Parathyroid adenoma (tissue), 2 donors: ENCODE measurements around the gene CAMKMT.

Experiments used
- H2AFZ ChIP-seq: fragments of 300-600 bp; sonication (generic); one replicate; pipeline ENCODE4 v1.7.0; 2017; ENCODE audit warnings: antibody characterized with exemption, mild to moderate bottlenecking
- H3K27ac ChIP-seq: fragments of 300-600 bp; sonication (generic); one replicate; pipeline ENCODE4 v1.7.0; 2017
- H3K27me3 ChIP-seq: fragments of 300-600 bp; sonication (generic); one replicate; pipeline ENCODE4 v1.7.0; 2017; ENCODE audit warnings: low read length; ENCODE audit not compliant: control insufficient read depth, insufficient read depth
- H3K36me3 ChIP-seq: fragments of 300-600 bp; sonication (generic); one replicate; pipeline ENCODE4 v1.7.0; 2017; ENCODE audit warnings: low read length; ENCODE audit not compliant: control insufficient read depth, insufficient read depth
- H3K4me1 ChIP-seq: fragments of 300-600 bp; sonication (generic); one replicate; pipeline ENCODE4 v1.7.0; 2017; ENCODE audit warnings: control low read depth
- H3K4me2 ChIP-seq: fragments of 300-600 bp; sonication (generic); one replicate; pipeline ENCODE4 v1.7.0; 2017; ENCODE audit warnings: low read length
- H3K4me3 ChIP-seq: fragments of 300-600 bp; sonication (generic); one replicate; pipeline ENCODE4 v1.7.0; 2017; ENCODE audit warnings: low read depth, low read length
- H3K79me2 ChIP-seq: fragments of 300-600 bp; sonication (generic); one replicate; pipeline ENCODE4 v1.7.0; 2017; ENCODE audit warnings: control low read depth
- H3K9ac ChIP-seq: fragments of 300-600 bp; sonication (generic); one replicate; pipeline ENCODE4 v1.7.0; 2017; ENCODE audit warnings: mild to moderate bottlenecking
- H3K9me3 ChIP-seq: fragments of 300-600 bp; sonication (generic); one replicate; pipeline ENCODE4 v1.7.0; 2017; ENCODE audit warnings: low read length; ENCODE audit not compliant: control insufficient read depth
- TF ChIP-seq, protein P1 (sequence below): fragments of 300-600 bp; sonication (generic); IDR thresholded peaks from one replicate; pipeline ENCODE4 v1.7.0; 2017; ENCODE audit warnings: antibody characterized with exemption, mild to moderate bottlenecking
- donor health status: primary hyperparathyroidism.

CAMKMT gene

GRCh38 chr2:44442019-44442418 is 80.3 kb downstream of the CAMKMT start:
- Histone ChIP-seq H3K36me3 (no peaks in the 10 kb centered on the region), H2AFZ (no peak overlapping the region), H3K9me3 (no peaks in the 10 kb centered on the region), H3K9ac (no peak overlapping the region), H3K79me2 (no peaks in the 10 kb centered on the region), H3K4me3 (no peak overlapping the region), H3K27me3 (no peaks in the 10 kb centered on the region), H3K4me1 (no peaks in the 10 kb centered on the region), H3K4me2 (no peak overlapping the region), H3K27ac (no peak overlapping the region)
- TF ChIP-seq, protein P1, sequence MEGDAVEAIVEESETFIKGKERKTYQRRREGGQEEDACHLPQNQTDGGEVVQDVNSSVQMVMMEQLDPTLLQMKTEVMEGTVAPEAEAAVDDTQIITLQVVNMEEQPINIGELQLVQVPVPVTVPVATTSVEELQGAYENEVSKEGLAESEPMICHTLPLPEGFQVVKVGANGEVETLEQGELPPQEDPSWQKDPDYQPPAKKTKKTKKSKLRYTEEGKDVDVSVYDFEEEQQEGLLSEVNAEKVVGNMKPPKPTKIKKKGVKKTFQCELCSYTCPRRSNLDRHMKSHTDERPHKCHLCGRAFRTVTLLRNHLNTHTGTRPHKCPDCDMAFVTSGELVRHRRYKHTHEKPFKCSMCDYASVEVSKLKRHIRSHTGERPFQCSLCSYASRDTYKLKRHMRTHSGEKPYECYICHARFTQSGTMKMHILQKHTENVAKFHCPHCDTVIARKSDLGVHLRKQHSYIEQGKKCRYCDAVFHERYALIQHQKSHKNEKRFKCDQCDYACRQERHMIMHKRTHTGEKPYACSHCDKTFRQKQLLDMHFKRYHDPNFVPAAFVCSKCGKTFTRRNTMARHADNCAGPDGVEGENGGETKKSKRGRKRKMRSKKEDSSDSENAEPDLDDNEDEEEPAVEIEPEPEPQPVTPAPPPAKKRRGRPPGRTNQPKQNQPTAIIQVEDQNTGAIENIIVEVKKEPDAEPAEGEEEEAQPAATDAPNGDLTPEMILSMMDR = no peak

GRCh38 chr2:44443517-44443916 is 81.8 kb downstream of the CAMKMT start:
- Histone ChIP-seq H3K9me3 (no peaks in the 10 kb centered on the region), H3K79me2 (no peaks in the 10 kb centered on the region), H3K36me3 (no peaks in the 10 kb centered on the region), H3K27me3 (no peaks in the 10 kb centered on the region), H3K9ac (no peak overlapping the region), H3K4me2 (no peak overlapping the region), H3K4me1 (no peaks in the 10 kb centered on the region), H3K4me3 (no peak overlapping the region), H2AFZ (no peak overlapping the region), H3K27ac (no peak overlapping the region)
- TF ChIP-seq, protein P1 = no peak

GRCh38 chr2:44444881-44445280 is 83.1 kb downstream of the CAMKMT start:
- TF ChIP-seq, protein P1 = no peak
- Histone ChIP-seq H3K27me3 (no peaks in the 10 kb centered on the region), H3K79me2 (no peaks in the 10 kb centered on the region), H3K4me3 (no peak overlapping the region), H3K9ac (no peak overlapping the region), H3K36me3 (no peaks in the 10 kb centered on the region), H3K4me2 (no peak overlapping the region), H2AFZ (no peak overlapping the region), H3K27ac (no peak overlapping the region), H3K4me1 (no peaks in the 10 kb centered on the region), H3K9me3 (no peaks in the 10 kb centered on the region)

- no peak overlapping the region for H2AFZ ChIP-seq
- no peaks in the 10 kb centered on the region for H3K27me3 ChIP-seq
- H3K9ac ChIP-seq = no peak overlapping the region
- TF ChIP-seq, protein P1 = no peak
- no peaks in the 10 kb centered on the region for H3K4me1 ChIP-seq
- H3K27ac ChIP-seq = no peak overlapping the region
- no peaks in the 10 kb centered on the region for H3K9me3 ChIP-seq
- no peak overlapping the region for H3K4me2 ChIP-seq
- H3K36me3 ChIP-seq = no peaks in the 10 kb centered on the region
- H3K79me2 ChIP-seq = no peaks in the 10 kb centered on the region
- no peak overlapping the region for H3K4me3 ChIP-seq
Observed at GRCh38 chr2:44448860-44449527, 87.2 kb downstream of the CAMKMT start.

DNA sequence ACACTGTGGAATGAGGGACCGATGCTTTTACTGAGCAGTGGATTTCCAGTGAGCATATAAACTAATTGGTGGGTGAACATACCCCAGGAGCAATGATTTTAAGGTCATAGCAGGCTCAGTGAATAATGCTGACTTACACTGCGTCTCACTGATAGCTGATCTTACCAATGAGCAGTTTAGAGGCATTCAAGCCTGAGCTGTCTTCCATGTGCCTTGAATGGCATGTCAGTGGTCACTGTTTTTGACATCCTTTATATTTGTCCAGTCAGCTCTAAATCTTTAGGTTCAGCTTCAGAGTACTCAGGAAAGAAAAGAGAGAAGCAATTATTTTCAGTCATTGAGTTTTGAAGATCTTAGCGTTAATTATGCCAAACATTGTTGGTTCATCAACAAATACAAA is 88.3 kb downstream of the CAMKMT start:
- Histone ChIP-seq H3K36me3 (no peaks in the 10 kb centered on the region), H3K4me3 (no peak overlapping the region), H3K4me1 (no peaks in the 10 kb centered on the region), H3K27ac (no peak overlapping the region), H3K27me3 (no peaks in the 10 kb centered on the region), H3K4me2 (no peak overlapping the region), H3K9ac (no peak overlapping the region), H3K9me3 (no peaks in the 10 kb centered on the region), H3K79me2 (no peaks in the 10 kb centered on the region), H2AFZ (no peak overlapping the region)
- TF ChIP-seq, protein P1 = no peak
